HepG2 (cell line): ENCODE results near the gene TSGA10IP. TPM values are rescaled to one million over a fixed set of nuclear protein-coding genes. Genes with fewer than 3 reads are reported as not detected.

Experiments used
- ATAC-seq: fragments of 200-7000 bp; cut with Tn5 transposase; 3 replicates; pipeline ENCODE4 v1.9.1; 2020; ENCODE audit warnings: mild to moderate bottlenecking, moderate library complexity
- BruUV-seq: library from RNA; stranded (reverse); fragments of 400-500 nt; replicated peaks from 2 replicates; lab custom pipeline; 2021; lab: Mats Ljungman, UMichigan
- CTCF ChIA-PET: fragments of 300-600 bp; formaldehyde crosslinking; extraction: SDS; loops from one replicate; lab custom pipeline; 2021; ENCODE audit warnings: low total read pairs, inconsistent platforms, low intra/inter-chr PET ratio; lab: Yijun Ruan, JAX
- POLR2A ChIA-PET: fragments of 350-600 bp; sonication (Branson Sonifier 250); formaldehyde crosslinking; loops from one replicate; lab custom pipeline; 2020; ENCODE audit warnings: antibody characterized with exemption, inconsistent platforms; lab: Yijun Ruan, JAX
- DNase-seq: peaks from one replicate; pipeline ENCODE4 v3.0.0-alpha.2; 2015; ENCODE audit warnings: low spot score
- FAIRE-seq: peaks from 3 replicates; lab custom pipeline; 2011; peaks lifted over from hg19 to GRCh38; lab: Jason Lieb, UNC
- H2AFZ ChIP-seq: one replicate; pipeline ENCODE4 v1.6.1; 2011; ENCODE audit warnings: low read length, inconsistent platforms
- H3K27ac ChIP-seq: fragments of 300-600 bp; 3 replicates; pipeline ENCODE4 v1.8.0; 2011; ENCODE audit warnings: mixed run types, mild to moderate bottlenecking, mixed read lengths, low read length, inconsistent platforms; ENCODE audit not compliant: insufficient read depth; ENCODE audit errors: extremely low read length
- H3K27me3 ChIP-seq, 2 experiments: fragments of 200-600 bp in 1 of 2; 2 replicates in 1 of 2; 3 replicates in 1 of 2; pipeline versions ENCODE4 v1.6.0 to v1.8.0; 2011; ENCODE audit warnings: low read length in 2 of 2, mild to moderate bottlenecking in 2 of 2, moderate library complexity in 2 of 2, inconsistent platforms in 1 of 2; ENCODE audit not compliant: insufficient read depth in 2 of 2, control insufficient read depth in 1 of 2
- H3K36me3 ChIP-seq, 2 experiments: fragments of 200-600 bp in 1 of 2; replicated peaks in 1 of 2; 2 replicates in 1 of 2; 3 replicates in 1 of 2; pipeline versions ENCODE4 v1.5.1 to v1.8.0; 2011; ENCODE audit warnings: low read length in 2 of 2, inconsistent platforms in 1 of 2; ENCODE audit not compliant: insufficient read depth in 2 of 2, control insufficient read depth in 1 of 2
- H3K4me1 ChIP-seq: 2 replicates; pipeline ENCODE4 v1.5.1; 2012; ENCODE audit warnings: low read length, inconsistent platforms; ENCODE audit not compliant: insufficient read depth
- H3K4me2 ChIP-seq: 2 replicates; pipeline ENCODE4 v1.6.0; 2011; ENCODE audit warnings: low read depth, low read length, inconsistent platforms
- H3K4me3 ChIP-seq, 3 experiments: fragments of 200-600 bp in 1 of 3; sonication (generic), shearing (Covaris generic) in 1 of 3; replicated peaks in 1 of 3; 2 replicates each; pipeline ENCODE4 v1.5.1; 2011 to 2016; ENCODE audit warnings: low read length in 3 of 3, inconsistent platforms in 2 of 3, low read depth in 2 of 3, mild to moderate bottlenecking in 2 of 3, control low read depth in 1 of 3, mixed read lengths in 1 of 3; ENCODE audit not compliant: insufficient read depth in 1 of 3
- H3K79me2 ChIP-seq: one replicate; pipeline ENCODE4 v1.6.1; 2011; ENCODE audit warnings: low read length, inconsistent platforms; ENCODE audit not compliant: insufficient read depth
- H3K9ac ChIP-seq: 2 replicates; pipeline ENCODE4 v1.6.0; 2011; ENCODE audit warnings: mild to moderate bottlenecking, low read depth, low read length, inconsistent platforms; ENCODE audit not compliant: insufficient read depth
- H3K9me3 ChIP-seq: 2 replicates; pipeline ENCODE4 v1.5.1; 2012; ENCODE audit warnings: mild to moderate bottlenecking, low read length
- H4K20me1 ChIP-seq: 2 replicates; pipeline ENCODE4 v1.6.0; 2011; ENCODE audit warnings: inconsistent platforms, mild to moderate bottlenecking, low read length, moderate library complexity; ENCODE audit not compliant: insufficient read depth
- WGBS: methylation state at CpG from one replicate; pipeline ENCODE4 v1.1.6; 2017; ENCODE audit warnings: low lambda C conversion rate; 5-methylcytosine and 5-hydroxymethylcytosine counted together
- in situ Hi-C: cut with HindIII; loops from 2 replicates; pipeline ENCODE4 v1.10.0; 2017; ENCODE audit warnings: low pct_unique_long_range_greater_than_20kb; ENCODE audit not compliant: extremely low pct_ligation_motif_present
- intact Hi-C: fragments of 100-400 bp; cut with micrococcal nuclease; formaldehyde crosslinking; loops from one replicate; pipeline ENCODE4 v1.10.0; 2022; ENCODE audit not compliant: unreplicated experiment
- polyA plus RNA-seq, 8 experiments: library from polyadenylated mRNA; depleted of rRNA in 3 of 8; stranded (reverse) in 7 of 8; unstranded in 1 of 8; fragments of >200 nt; fragmentation: Illumina TruSeq in 4 of 8; extraction: Trizol in 4 of 8; gene quantifications; 2 replicates each; pipeline versions ENCODE4 v1.2.1 to v1.2.3, GENCODE V29; 2011 to 2016; ENCODE audit warnings: low read depth in 4 of 8, missing spikeins in 1 of 8, mixed read lengths in 1 of 8; ENCODE audit not compliant: insufficient read depth in 1 of 8
- total RNA-seq, 5 experiments: library from RNA; depleted of rRNA; stranded (reverse); fragments of >200 nt; fragmentation: Illumina TruSeq; extraction: Trizol; gene quantifications; 2 replicates each; pipeline ENCODE4 v1.2.3, GENCODE V29; 2016; ENCODE audit warnings: low read depth in 1 of 5
- TF ChIP-seq, protein P1 (sequence below): sonication (generic); formaldehyde crosslinking; IDR thresholded peaks from 2 replicates; pipeline ENCODE4 v1.4.0; 2020; ENCODE audit warnings: mild to moderate bottlenecking, missing genetic modification reagents
- TF ChIP-seq, protein P2 (sequence below): sonication (generic); formaldehyde crosslinking; IDR thresholded peaks from 2 replicates; pipeline ENCODE4 v1.4.0; 2020; ENCODE audit warnings: missing genetic modification reagents, borderline replicate concordance

Gene TSGA10IP
- total and polyA plus RNA-seq, 2 of the 13 experiments (the other 11 are each of a cell fraction or from before 2014, with no cell fraction given) = not detected

GRCh38 chr11:65973439-65974110 is 28.3 kb downstream of the TSGA10IP start:
- no TSS peak for BruUV-seq
- CTCF ChIA-PET = no interaction called here
- POLR2A ChIA-PET = no interaction called here

More at GRCh38 chr11:65973439-65974110, 28.3 kb downstream of the TSGA10IP start:
- ATAC-seq (no peak), FAIRE-seq (no peak), DNase-seq (no peak)
- in situ Hi-C loops = no loop called here
- Histone ChIP-seq H4K20me1 (no peaks in the 10 kb centered on the region), H3K27ac (no peak overlapping the region), H3K9me3 (no peaks in the 10 kb centered on the region), H3K4me2 (no peak overlapping the region), H2AFZ (no peak overlapping the region), H3K36me3 (peaks cover 5 to 27% of the 10 kb centered on the region in 2 experiments), H3K4me1 (no peaks in the 10 kb centered on the region), H3K9ac (no peak overlapping the region), H3K27me3 (no peaks in the 10 kb centered on the region), H3K79me2 (no peaks in the 10 kb centered on the region), H3K4me3 (no peak overlapping the region)
- 96% methylated on average over 12 of the region's 13 CpGs for WGBS
- intact Hi-C loops = no loop called here
- TF ChIP-seq, protein P1, sequence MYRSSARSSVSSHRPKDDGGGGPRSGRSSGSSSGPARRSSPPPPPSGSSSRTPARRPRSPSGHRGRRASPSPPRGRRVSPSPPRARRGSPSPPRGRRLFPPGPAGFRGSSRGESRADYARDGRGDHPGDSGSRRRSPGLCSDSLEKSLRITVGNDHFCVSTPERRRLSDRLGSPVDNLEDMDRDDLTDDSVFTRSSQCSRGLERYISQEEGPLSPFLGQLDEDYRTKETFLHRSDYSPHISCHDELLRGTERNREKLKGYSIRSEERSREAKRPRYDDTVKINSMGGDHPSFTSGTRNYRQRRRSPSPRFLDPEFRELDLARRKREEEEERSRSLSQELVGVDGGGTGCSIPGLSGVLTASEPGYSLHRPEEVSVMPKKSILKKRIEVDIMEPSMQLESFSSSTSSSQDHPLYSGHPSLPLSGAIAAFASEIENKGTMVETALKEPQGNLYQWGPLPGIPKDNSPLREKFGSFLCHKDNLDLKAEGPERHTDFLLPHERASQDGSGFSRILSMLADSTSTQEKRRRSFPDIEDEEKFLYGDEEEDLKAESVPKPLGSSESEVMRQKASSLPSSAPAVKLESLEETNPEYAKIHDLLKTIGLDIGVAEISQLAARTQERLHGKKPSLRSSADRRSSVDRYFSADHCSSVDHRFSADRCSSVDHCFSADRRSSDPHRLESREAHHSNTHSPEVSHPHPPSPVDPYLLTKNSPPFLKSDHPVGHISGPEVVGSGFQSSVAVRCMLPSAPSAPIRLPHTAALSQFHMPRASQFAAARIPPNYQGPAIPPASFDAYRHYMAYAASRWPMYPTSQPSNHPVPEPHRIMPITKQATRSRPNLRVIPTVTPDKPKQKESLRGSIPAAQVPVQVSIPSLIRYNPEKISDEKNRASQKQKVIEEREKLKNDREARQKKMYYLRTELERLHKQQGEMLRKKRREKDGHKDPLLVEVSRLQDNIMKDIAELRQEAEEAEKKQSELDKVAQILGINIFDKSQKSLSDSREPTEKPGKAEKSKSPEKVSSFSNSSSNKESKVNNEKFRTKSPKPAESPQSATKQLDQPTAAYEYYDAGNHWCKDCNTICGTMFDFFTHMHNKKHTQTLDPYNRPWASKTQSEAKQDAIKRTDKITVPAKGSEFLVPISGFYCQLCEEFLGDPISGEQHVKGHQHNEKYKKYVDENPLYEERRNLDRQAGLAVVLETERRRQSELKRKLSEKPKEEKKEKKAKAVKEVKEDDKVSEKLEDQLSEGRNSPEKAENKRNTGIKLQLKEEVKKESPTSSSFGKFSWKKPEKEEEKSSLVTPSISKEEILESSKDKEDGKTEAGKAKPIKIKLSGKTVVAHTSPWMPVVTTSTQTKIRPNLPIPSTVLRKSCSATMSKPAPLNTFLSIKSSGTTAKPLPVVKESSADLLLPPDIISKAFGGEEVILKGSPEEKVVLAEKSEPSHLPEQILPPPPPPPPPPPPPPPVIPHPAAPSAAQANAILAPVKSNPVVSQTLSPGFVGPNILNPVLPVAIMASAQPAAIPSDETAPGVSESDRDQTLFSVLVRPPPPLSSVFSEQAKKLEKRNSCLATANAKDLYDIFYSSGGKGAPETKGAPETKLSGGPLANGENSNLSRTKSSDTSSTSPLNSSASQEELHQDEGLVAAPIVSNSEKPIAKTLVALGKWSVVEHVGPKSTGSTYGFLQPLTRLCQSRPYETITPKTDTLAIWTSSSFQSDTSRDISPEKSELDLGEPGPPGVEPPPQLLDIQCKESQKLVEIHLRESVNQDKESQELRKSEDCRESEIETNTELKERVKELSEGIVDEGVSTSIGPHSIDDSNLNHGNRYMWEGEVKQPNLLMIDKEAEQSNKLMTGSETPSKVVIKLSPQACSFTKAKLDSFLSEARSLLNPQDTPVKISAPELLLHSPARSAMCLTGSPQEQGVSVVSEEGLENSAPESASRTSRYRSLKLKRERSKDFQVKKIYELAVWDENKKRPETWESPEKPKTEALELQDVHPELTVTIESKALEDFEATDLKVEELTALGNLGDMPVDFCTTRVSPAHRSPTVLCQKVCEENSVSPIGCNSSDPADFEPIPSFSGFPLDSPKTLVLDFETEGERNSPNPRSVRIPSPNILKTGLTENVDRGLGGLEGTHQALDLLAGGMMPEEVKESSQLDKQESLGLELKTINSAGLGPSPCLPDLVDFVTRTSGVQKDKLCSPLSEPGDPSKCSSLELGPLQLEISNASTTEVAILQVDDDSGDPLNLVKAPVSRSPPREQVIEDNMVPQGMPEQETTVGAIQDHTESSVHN (CRISPR knock-in tag) = no peak
- TF ChIP-seq, protein P2, sequence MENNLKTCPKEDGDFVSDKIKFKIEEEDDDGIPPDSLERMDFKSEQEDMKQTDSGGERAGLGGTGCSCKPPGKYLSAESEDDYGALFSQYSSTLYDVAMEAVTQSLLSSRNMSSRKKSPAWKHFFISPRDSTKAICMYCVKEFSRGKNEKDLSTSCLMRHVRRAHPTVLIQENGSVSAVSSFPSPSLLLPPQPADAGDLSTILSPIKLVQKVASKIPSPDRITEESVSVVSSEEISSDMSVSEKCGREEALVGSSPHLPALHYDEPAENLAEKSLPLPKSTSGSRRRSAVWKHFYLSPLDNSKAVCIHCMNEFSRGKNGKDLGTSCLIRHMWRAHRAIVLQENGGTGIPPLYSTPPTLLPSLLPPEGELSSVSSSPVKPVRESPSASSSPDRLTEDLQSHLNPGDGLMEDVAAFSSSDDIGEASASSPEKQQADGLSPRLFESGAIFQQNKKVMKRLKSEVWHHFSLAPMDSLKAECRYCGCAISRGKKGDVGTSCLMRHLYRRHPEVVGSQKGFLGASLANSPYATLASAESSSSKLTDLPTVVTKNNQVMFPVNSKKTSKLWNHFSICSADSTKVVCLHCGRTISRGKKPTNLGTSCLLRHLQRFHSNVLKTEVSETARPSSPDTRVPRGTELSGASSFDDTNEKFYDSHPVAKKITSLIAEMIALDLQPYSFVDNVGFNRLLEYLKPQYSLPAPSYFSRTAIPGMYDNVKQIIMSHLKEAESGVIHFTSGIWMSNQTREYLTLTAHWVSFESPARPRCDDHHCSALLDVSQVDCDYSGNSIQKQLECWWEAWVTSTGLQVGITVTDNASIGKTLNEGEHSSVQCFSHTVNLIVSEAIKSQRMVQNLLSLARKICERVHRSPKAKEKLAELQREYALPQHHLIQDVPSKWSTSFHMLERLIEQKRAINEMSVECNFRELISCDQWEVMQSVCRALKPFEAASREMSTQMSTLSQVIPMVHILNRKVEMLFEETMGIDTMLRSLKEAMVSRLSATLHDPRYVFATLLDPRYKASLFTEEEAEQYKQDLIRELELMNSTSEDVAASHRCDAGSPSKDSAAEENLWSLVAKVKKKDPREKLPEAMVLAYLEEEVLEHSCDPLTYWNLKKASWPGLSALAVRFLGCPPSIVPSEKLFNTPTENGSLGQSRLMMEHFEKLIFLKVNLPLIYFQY (CRISPR knock-in tag) = no peak
